ENCODE results near the gene NR2C2. TPM values are rescaled to one million over a fixed set of nuclear protein-coding genes. Genes with fewer than 3 reads are reported as not detected.

The NR2C2 gene
- total and polyA plus RNA-seq, 9 of the 15 experiments (the other 6 are each of a cell fraction or from before 2014, with no cell fraction given) = 6.1 to 33.0 (median 14.6) TPM

- TF ChIP-seq, protein P1, sequence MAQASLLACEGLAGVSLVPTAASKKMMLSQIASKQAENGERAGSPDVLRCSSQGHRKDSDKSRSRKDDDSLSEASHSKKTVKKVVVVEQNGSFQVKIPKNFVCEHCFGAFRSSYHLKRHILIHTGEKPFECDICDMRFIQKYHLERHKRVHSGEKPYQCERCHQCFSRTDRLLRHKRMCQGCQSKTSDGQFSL (CRISPR knock-in tag; IDR thresholded peaks at IDR 0.05) = no peak
- TF ChIP-seq, protein P1 (tag; IDR thresholded peaks at IDR 0.05) = no peak
- TF ChIP-seq MTA1 (IDR thresholded peaks at IDR 0.05; ENCODE audit: borderline replicate concordance) = no peak
- TF ChIP-seq CHD1 (IDR thresholded peaks at IDR 0.05; ENCODE audit: low read length) = peak; percentile 94
- no peak for TF ChIP-seq MTA2 (IDR thresholded peaks at IDR 0.05; ENCODE audit: low read depth)
- TF ChIP-seq, protein P2, sequence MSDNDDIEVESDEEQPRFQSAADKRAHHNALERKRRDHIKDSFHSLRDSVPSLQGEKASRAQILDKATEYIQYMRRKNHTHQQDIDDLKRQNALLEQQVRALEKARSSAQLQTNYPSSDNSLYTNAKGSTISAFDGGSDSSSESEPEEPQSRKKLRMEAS (CRISPR knock-in tag; IDR thresholded peaks at IDR 0.05) = peak; percentile 90
- TF ChIP-seq E2F6 (IDR thresholded peaks at IDR 0.05; ENCODE audit: borderline replicate concordance in 1 of 2, extremely low read depth in 1 of 2, insufficient read depth in 1 of 2, insufficient read length in 1 of 2, low read depth in 1 of 2, low read length in 1 of 2, poor library complexity in 1 of 2, severe bottlenecking in 1 of 2) = peak; percentile 91 to 94
- TF ChIP-seq, protein P3, sequence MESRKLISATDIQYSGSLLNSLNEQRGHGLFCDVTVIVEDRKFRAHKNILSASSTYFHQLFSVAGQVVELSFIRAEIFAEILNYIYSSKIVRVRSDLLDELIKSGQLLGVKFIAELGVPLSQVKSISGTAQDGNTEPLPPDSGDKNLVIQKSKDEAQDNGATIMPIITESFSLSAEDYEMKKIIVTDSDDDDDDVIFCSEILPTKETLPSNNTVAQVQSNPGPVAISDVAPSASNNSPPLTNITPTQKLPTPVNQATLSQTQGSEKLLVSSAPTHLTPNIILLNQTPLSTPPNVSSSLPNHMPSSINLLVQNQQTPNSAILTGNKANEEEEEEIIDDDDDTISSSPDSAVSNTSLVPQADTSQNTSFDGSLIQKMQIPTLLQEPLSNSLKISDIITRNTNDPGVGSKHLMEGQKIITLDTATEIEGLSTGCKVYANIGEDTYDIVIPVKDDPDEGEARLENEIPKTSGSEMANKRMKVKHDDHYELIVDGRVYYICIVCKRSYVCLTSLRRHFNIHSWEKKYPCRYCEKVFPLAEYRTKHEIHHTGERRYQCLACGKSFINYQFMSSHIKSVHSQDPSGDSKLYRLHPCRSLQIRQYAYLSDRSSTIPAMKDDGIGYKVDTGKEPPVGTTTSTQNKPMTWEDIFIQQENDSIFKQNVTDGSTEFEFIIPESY (CRISPR knock-in tag; IDR thresholded peaks at IDR 0.05) = peak; percentile 20; the same call in 1 of the 2 replicates
- peak; percentile 45; the same call in 1 of the 2 replicates for TF ChIP-seq MXI1 (IDR thresholded peaks at IDR 0.05; ENCODE audit: low read depth, low read length)
- no peak; the same call in 1 of the 2 replicates for TF ChIP-seq CREB1 (IDR thresholded peaks at IDR 0.05)
- TF ChIP-seq CREB1 (CRISPR knock-in tag; IDR thresholded peaks at IDR 0.05) = peak; percentile 41; the same call in 1 of the 2 replicates
- peak; percentile 99 for TF ChIP-seq RBFOX2 (IDR thresholded peaks at IDR 0.05; ENCODE audit: low read depth, low read length)
- TF ChIP-seq SIRT6 (IDR thresholded peaks at IDR 0.05; ENCODE audit: low read depth, low read length) = no peak
- TF ChIP-seq, protein P4, sequence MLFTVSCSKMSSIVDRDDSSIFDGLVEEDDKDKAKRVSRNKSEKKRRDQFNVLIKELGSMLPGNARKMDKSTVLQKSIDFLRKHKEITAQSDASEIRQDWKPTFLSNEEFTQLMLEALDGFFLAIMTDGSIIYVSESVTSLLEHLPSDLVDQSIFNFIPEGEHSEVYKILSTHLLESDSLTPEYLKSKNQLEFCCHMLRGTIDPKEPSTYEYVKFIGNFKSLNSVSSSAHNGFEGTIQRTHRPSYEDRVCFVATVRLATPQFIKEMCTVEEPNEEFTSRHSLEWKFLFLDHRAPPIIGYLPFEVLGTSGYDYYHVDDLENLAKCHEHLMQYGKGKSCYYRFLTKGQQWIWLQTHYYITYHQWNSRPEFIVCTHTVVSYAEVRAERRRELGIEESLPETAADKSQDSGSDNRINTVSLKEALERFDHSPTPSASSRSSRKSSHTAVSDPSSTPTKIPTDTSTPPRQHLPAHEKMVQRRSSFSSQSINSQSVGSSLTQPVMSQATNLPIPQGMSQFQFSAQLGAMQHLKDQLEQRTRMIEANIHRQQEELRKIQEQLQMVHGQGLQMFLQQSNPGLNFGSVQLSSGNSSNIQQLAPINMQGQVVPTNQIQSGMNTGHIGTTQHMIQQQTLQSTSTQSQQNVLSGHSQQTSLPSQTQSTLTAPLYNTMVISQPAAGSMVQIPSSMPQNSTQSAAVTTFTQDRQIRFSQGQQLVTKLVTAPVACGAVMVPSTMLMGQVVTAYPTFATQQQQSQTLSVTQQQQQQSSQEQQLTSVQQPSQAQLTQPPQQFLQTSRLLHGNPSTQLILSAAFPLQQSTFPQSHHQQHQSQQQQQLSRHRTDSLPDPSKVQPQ (CRISPR knock-in tag; IDR thresholded peaks at IDR 0.05; ENCODE audit: borderline replicate concordance) = no peak
- TF ChIP-seq MYC (IDR thresholded peaks at IDR 0.05; ENCODE audit: low read depth, low read length) = peak; percentile 97
- TF ChIP-seq MYC (CRISPR knock-in tag; IDR thresholded peaks at IDR 0.05; ENCODE audit: borderline replicate concordance, low read depth) = peak; percentile 96
- TF ChIP-seq TBL1XR1 (IDR thresholded peaks at IDR 0.05; ENCODE audit: low read length in 2 of 2) = 0 out of 4 replicates have a peak, but pooled peaks of 1 of the 2 experiments have one; percentile 23
- peak; percentile 94 for TF ChIP-seq CHD2 (IDR thresholded peaks at IDR 0.05; ENCODE audit: low read depth, low read length)
Observed at GRCh38 chr3:15064835-15065549, 117.6 kb downstream of the NR2C2 start, which contains the start of gene MRPS25 (continued).
